H1 (cell line): ENCODE measurements around the gene IL17REL. TPM values are rescaled to one million over a fixed set of nuclear protein-coding genes. Genes with fewer than 3 reads are reported as not detected.

ENCODE experiments used
- BACH1 ChIP-seq: IDR thresholded peaks from 2 replicates; pipeline ENCODE4 v1.6.1; 2012; ENCODE audit warnings: low read length, improper control_type of control experiment
- CBX5 ChIP-seq: fragments of 300-800, 300-1000 bp; sonication (generic); IDR thresholded peaks from 2 replicates; pipeline ENCODE4 v1.7.1; 2016; ENCODE audit warnings: antibody characterized with exemption, low read length, low read depth
- KDM1A ChIP-seq: fragments of 200-600, 300-600 bp; sonication (generic); IDR thresholded peaks from 2 replicates; pipeline ENCODE4 v1.7.1; 2016; ENCODE audit warnings: mild to moderate bottlenecking, low read length, borderline replicate concordance
- KDM4A ChIP-seq: IDR thresholded peaks from one replicate; pipeline ENCODE4 v1.7.1; 2012; ENCODE audit warnings: low read depth, mild to moderate bottlenecking, moderate library complexity, low read length, inconsistent platforms; ENCODE audit not compliant: severe bottlenecking
- POU5F1 ChIP-seq: IDR thresholded peaks from 2 replicates; pipeline ENCODE4 v1.6.1; 2011; ENCODE audit warnings: low read depth, mild to moderate bottlenecking, low read length, moderate library complexity
- RFX5 ChIP-seq: IDR thresholded peaks from 2 replicates; pipeline ENCODE4 v1.6.1; 2011; ENCODE audit warnings: low read depth, low read length, improper control_type of control experiment, borderline replicate concordance
- SRF ChIP-seq: IDR thresholded peaks from 2 replicates; pipeline ENCODE4 v1.6.1; 2011; ENCODE audit warnings: mild to moderate bottlenecking, low read depth, low read length, moderate library complexity
- TCF12 ChIP-seq: IDR thresholded peaks from 2 replicates; pipeline ENCODE4 v1.6.1; 2011; ENCODE audit warnings: low read depth, mild to moderate bottlenecking, low read length
- ZNF274 ChIP-seq: IDR thresholded peaks from 2 replicates; pipeline ENCODE4 v1.7.0; 2012; ENCODE audit warnings: low read length, borderline replicate concordance; ENCODE audit errors: extremely low read depth
- polyA plus RNA-seq, 7 experiments: library from polyadenylated mRNA; depleted of rRNA in 3 of 7; stranded (reverse) in 5 of 7; unstranded in 2 of 7; fragments of >200 nt in 5 of 7; fragments of 200-250 nt in 2 of 7; gene quantifications; 1 replicate in 5 of 7; 2 replicates in 1 of 7; 4 replicates in 1 of 7; pipeline versions ENCODE4 v1.2.1 to v1.2.3, GENCODE V29; 2011 to 2013; ENCODE audit warnings: missing spikeins in 2 of 7, mixed read lengths in 2 of 7
- total RNA-seq: library from RNA; stranded (reverse); fragmentation: NEBNext Ultra II Directional; extraction: Animal tissue kit (Norgen Biotek cat#: 25700); gene quantifications from 2 replicates; pipeline ENCODE4 v1.2.1, GENCODE V29; 2021
- TF ChIP-seq, protein P1 (sequence below): fragments of 300-600 bp; sonication (generic); IDR thresholded peaks from 2 replicates; pipeline ENCODE4 v1.7.1; 2012; ENCODE audit warnings: low read length, moderate library complexity, mild to moderate bottlenecking, inconsistent platforms; ENCODE audit not compliant: insufficient replicate concordance
- TF ChIP-seq, protein P2 (sequence below): IDR thresholded peaks from 2 replicates; pipeline ENCODE4 v1.6.1; 2011; ENCODE audit warnings: low read length, improper control_type of control experiment

IL17REL gene
- total and polyA plus RNA-seq, 2 of the 8 experiments (the other 6 are each of a cell fraction or from before 2014, with no cell fraction given): 0.15 to 0.20 TPM

DNA sequence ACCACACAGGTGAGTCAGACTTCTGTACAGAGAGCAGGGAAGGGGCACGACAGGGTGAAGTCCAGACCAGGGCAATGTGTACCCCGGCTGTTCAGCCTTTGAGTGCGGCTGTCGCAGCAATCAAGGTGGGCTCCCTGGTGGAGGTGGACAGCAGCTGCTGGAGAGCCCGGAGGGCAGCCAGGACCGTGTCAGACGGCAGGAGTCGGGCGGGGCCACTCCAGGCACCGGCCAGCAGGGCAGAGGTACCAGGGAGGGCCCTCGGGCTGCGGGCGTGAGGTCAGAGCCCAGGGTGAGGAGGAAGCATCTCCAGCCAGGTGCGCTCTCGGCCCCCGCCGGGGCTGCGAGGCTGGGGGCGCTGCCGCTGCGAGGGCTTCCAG lies 52.8 kb downstream of the IL17REL start (continued):
- TF ChIP-seq, protein P1, sequence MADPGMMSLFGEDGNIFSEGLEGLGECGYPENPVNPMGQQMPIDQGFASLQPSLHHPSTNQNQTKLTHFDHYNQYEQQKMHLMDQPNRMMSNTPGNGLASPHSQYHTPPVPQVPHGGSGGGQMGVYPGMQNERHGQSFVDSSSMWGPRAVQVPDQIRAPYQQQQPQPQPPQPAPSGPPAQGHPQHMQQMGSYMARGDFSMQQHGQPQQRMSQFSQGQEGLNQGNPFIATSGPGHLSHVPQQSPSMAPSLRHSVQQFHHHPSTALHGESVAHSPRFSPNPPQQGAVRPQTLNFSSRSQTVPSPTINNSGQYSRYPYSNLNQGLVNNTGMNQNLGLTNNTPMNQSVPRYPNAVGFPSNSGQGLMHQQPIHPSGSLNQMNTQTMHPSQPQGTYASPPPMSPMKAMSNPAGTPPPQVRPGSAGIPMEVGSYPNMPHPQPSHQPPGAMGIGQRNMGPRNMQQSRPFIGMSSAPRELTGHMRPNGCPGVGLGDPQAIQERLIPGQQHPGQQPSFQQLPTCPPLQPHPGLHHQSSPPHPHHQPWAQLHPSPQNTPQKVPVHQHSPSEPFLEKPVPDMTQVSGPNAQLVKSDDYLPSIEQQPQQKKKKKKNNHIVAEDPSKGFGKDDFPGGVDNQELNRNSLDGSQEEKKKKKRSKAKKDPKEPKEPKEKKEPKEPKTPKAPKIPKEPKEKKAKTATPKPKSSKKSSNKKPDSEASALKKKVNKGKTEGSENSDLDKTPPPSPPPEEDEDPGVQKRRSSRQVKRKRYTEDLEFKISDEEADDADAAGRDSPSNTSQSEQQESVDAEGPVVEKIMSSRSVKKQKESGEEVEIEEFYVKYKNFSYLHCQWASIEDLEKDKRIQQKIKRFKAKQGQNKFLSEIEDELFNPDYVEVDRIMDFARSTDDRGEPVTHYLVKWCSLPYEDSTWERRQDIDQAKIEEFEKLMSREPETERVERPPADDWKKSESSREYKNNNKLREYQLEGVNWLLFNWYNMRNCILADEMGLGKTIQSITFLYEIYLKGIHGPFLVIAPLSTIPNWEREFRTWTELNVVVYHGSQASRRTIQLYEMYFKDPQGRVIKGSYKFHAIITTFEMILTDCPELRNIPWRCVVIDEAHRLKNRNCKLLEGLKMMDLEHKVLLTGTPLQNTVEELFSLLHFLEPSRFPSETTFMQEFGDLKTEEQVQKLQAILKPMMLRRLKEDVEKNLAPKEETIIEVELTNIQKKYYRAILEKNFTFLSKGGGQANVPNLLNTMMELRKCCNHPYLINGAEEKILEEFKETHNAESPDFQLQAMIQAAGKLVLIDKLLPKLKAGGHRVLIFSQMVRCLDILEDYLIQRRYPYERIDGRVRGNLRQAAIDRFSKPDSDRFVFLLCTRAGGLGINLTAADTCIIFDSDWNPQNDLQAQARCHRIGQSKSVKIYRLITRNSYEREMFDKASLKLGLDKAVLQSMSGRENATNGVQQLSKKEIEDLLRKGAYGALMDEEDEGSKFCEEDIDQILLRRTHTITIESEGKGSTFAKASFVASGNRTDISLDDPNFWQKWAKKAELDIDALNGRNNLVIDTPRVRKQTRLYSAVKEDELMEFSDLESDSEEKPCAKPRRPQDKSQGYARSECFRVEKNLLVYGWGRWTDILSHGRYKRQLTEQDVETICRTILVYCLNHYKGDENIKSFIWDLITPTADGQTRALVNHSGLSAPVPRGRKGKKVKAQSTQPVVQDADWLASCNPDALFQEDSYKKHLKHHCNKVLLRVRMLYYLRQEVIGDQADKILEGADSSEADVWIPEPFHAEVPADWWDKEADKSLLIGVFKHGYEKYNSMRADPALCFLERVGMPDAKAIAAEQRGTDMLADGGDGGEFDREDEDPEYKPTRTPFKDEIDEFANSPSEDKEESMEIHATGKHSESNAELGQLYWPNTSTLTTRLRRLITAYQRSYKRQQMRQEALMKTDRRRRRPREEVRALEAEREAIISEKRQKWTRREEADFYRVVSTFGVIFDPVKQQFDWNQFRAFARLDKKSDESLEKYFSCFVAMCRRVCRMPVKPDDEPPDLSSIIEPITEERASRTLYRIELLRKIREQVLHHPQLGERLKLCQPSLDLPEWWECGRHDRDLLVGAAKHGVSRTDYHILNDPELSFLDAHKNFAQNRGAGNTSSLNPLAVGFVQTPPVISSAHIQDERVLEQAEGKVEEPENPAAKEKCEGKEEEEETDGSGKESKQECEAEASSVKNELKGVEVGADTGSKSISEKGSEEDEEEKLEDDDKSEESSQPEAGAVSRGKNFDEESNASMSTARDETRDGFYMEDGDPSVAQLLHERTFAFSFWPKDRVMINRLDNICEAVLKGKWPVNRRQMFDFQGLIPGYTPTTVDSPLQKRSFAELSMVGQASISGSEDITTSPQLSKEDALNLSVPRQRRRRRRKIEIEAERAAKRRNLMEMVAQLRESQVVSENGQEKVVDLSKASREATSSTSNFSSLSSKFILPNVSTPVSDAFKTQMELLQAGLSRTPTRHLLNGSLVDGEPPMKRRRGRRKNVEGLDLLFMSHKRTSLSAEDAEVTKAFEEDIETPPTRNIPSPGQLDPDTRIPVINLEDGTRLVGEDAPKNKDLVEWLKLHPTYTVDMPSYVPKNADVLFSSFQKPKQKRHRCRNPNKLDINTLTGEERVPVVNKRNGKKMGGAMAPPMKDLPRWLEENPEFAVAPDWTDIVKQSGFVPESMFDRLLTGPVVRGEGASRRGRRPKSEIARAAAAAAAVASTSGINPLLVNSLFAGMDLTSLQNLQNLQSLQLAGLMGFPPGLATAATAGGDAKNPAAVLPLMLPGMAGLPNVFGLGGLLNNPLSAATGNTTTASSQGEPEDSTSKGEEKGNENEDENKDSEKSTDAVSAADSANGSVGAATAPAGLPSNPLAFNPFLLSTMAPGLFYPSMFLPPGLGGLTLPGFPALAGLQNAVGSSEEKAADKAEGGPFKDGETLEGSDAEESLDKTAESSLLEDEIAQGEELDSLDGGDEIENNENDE: no peak
- TF ChIP-seq BACH1 (no peak), RFX5 (no peak), POU5F1 (no peak), KDM4A (peak; percentile 53), SRF (no peak), CBX5 (no peak), KDM1A (peak; percentile 14; the same call in 1 of the 2 replicates), TCF12 (no peak), ZNF274 (no peak)
- TF ChIP-seq, protein P2, sequence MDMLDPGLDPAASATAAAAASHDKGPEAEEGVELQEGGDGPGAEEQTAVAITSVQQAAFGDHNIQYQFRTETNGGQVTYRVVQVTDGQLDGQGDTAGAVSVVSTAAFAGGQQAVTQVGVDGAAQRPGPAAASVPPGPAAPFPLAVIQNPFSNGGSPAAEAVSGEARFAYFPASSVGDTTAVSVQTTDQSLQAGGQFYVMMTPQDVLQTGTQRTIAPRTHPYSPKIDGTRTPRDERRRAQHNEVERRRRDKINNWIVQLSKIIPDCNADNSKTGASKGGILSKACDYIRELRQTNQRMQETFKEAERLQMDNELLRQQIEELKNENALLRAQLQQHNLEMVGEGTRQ: no peak
